Endodermal cell (in vitro differentiated cells): ENCODE results near the gene CIT. TPM values are rescaled to one million over a fixed set of nuclear protein-coding genes. Genes with fewer than 3 reads are reported as not detected.

ENCODE experiments used
- DNase-seq: peaks from one replicate; pipeline ENCODE4 v3.0.0-alpha.2; 2017
- H3K27ac ChIP-seq: 2 replicates; pipeline ENCODE4 v1.5.1; 2013; ENCODE audit warnings: mild to moderate bottlenecking, low read depth, low read length, moderate library complexity
- H3K27me3 ChIP-seq: 2 replicates; pipeline ENCODE4 v1.6.1; 2013; ENCODE audit warnings: mild to moderate bottlenecking, low read length, moderate library complexity; ENCODE audit not compliant: insufficient read depth, control insufficient read depth, poor library complexity, severe bottlenecking
- H3K36me3 ChIP-seq: 2 replicates; pipeline ENCODE4 v1.7.0; 2013; ENCODE audit warnings: mild to moderate bottlenecking, low read length, moderate library complexity; ENCODE audit not compliant: control insufficient read depth, insufficient read depth
- H3K4me1 ChIP-seq: one replicate; pipeline ENCODE4 v1.7.0; 2013; ENCODE audit warnings: low read length; ENCODE audit not compliant: control insufficient read depth, insufficient read depth
- H3K4me3 ChIP-seq: 2 replicates; pipeline ENCODE4 v1.5.1; 2013; ENCODE audit warnings: mild to moderate bottlenecking, low read length, moderate library complexity
- H3K9ac ChIP-seq: 2 replicates; pipeline ENCODE4 v1.6.1; 2013; ENCODE audit warnings: mild to moderate bottlenecking, low read length, moderate library complexity; ENCODE audit not compliant: poor library complexity, severe bottlenecking; ENCODE audit errors: extremely low read depth
- H3K9me3 ChIP-seq: 2 replicates; pipeline ENCODE4 v1.6.1; 2013; ENCODE audit warnings: mild to moderate bottlenecking, low read length, moderate library complexity; ENCODE audit not compliant: control insufficient read depth
- H3K27ac Mint-ChIP-seq: 2 replicates; pipeline ENCODE4 v1.8.0; 2020; ENCODE audit warnings: mixed read lengths
- H3K27me3 Mint-ChIP-seq: 2 replicates; pipeline ENCODE4 v1.8.0; 2021; ENCODE audit warnings: mild to moderate bottlenecking, mixed read lengths; ENCODE audit not compliant: insufficient read depth
- H3K36me3 Mint-ChIP-seq: 2 replicates; pipeline ENCODE4 v1.8.0; 2020; ENCODE audit warnings: low read depth, mixed read lengths
- H3K4me1 Mint-ChIP-seq: 2 replicates; pipeline ENCODE4 v1.8.0; 2020; ENCODE audit warnings: mixed read lengths
- H3K4me3 Mint-ChIP-seq: 2 replicates; pipeline ENCODE4 v1.8.0; 2020; ENCODE audit warnings: mild to moderate bottlenecking, moderate library complexity, mixed read lengths
- H3K9me3 Mint-ChIP-seq: 2 replicates; pipeline ENCODE4 v1.8.0; 2020; ENCODE audit warnings: mild to moderate bottlenecking, mixed read lengths
- WGBS, 2 experiments: methylation state at CpG; one replicate each; pipeline versions ENCODE4 v1.1.5 to v1.1.7; 2013; ENCODE audit warnings: missing lambda C conversion rate in 2 of 2, mixed read lengths in 1 of 2; ENCODE audit not compliant: insufficient coverage in 1 of 2, insufficient read length in 1 of 2; 5-methylcytosine and 5-hydroxymethylcytosine counted together
- total RNA-seq, 2 donors: library from RNA; stranded (reverse); fragmentation: NEBNext Ultra II Directional in 1 of 2; extraction: Animal tissue kit (Norgen Biotek cat#: 25700) in 1 of 2; gene quantifications; 2 replicates in 1 of 2; 3 replicates in 1 of 2; pipeline ENCODE4 v1.2.1, GENCODE V29; 2021
- TF ChIP-seq, protein P1 (sequence below): fragments of 200-600 bp; sonication (generic); conservative IDR thresholded peaks from 2 replicates; pipeline ENCODE4 v1.5.0; 2021; ENCODE audit warnings: antibody characterized with exemption, mild to moderate bottlenecking

The CIT gene
- total RNA-seq, 2 donors from 2014 or later, result 57.3 to 79.1 TPM

- H3K9me3 Mint-ChIP-seq, result no peaks in the 10 kb centered on the region
- no peak overlapping the region for H3K4me3 ChIP-seq
- peaks cover 94% of the 10 kb centered on the region for H3K36me3 Mint-ChIP-seq
- no peaks in the 10 kb centered on the region for H3K27me3 ChIP-seq
- H3K27ac ChIP-seq, result no peak overlapping the region
- no peak for DNase-seq
- TF ChIP-seq, protein P1, sequence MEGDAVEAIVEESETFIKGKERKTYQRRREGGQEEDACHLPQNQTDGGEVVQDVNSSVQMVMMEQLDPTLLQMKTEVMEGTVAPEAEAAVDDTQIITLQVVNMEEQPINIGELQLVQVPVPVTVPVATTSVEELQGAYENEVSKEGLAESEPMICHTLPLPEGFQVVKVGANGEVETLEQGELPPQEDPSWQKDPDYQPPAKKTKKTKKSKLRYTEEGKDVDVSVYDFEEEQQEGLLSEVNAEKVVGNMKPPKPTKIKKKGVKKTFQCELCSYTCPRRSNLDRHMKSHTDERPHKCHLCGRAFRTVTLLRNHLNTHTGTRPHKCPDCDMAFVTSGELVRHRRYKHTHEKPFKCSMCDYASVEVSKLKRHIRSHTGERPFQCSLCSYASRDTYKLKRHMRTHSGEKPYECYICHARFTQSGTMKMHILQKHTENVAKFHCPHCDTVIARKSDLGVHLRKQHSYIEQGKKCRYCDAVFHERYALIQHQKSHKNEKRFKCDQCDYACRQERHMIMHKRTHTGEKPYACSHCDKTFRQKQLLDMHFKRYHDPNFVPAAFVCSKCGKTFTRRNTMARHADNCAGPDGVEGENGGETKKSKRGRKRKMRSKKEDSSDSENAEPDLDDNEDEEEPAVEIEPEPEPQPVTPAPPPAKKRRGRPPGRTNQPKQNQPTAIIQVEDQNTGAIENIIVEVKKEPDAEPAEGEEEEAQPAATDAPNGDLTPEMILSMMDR, result no peak
- 95 to 100% methylated on average over 4 of the region's 4 CpGs for WGBS, 2 experiments
- H3K27me3 Mint-ChIP-seq, result no peaks in the 10 kb centered on the region
- H3K9me3 ChIP-seq, result no peaks in the 10 kb centered on the region
- H3K36me3 ChIP-seq, result peaks cover 97% of the 10 kb centered on the region
- no peaks in the 10 kb centered on the region for H3K4me1 ChIP-seq
- no peak overlapping the region for H3K27ac Mint-ChIP-seq
- peaks cover 31% of the 10 kb centered on the region for H3K4me1 Mint-ChIP-seq
- no peak overlapping the region for H3K9ac ChIP-seq
- H3K4me3 Mint-ChIP-seq, result no peak overlapping the region
Measured at GRCh38 chr12:119674560-119674959, 202.6 kb downstream of the CIT start.

GRCh38 chr12:119673634-119674033 is 203.5 kb downstream of the CIT start:
- WGBS, 2 experiments, result 93 to 96% methylated on average over 5 to 7 of the region's 7 CpGs

DNA sequence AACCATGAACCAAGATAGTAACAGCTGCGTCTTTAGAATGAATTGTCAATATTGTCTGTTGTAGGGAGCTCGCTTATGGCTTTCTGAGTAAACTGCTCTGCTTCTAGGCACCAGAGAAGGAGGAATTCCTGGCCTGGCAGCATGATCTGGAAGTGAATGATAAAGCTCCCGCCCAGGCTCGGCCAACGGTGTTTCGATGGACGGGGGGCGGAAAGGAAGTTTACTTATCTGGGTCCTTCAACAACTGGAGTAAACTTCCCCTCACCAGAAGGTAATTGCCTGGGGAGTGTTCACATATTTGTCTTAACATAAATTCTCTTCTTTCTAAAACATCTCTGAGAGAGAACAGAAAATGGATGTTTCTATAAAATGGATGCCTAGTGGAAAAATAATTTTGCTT is 204.9 kb downstream of the CIT start:
- H3K9ac ChIP-seq, result no peak overlapping the region
- 94 to 97% methylated on average over 6 to 8 of the region's 8 CpGs for WGBS, 2 experiments
- H3K27me3 ChIP-seq, result no peaks in the 10 kb centered on the region
- peaks cover under 1% of the 10 kb centered on the region for H3K4me1 ChIP-seq
- H3K27me3 Mint-ChIP-seq, result no peaks in the 10 kb centered on the region
- no peaks in the 10 kb centered on the region for H3K9me3 Mint-ChIP-seq
- H3K27ac ChIP-seq, result no peak overlapping the region
- TF ChIP-seq, protein P1, result no peak
- no peak overlapping the region for H3K4me3 ChIP-seq
- H3K36me3 Mint-ChIP-seq, result peaks cover 75% of the 10 kb centered on the region
- H3K4me1 Mint-ChIP-seq, result peaks cover 26% of the 10 kb centered on the region
- peaks cover 74% of the 10 kb centered on the region for H3K36me3 ChIP-seq
- no peak overlapping the region for H3K27ac Mint-ChIP-seq
- no peaks in the 10 kb centered on the region for H3K9me3 ChIP-seq
- no peak for DNase-seq
- H3K4me3 Mint-ChIP-seq, result no peak overlapping the region

More at GRCh38 chr12:119673634-119674033, 203.5 kb downstream of the CIT start:
- Histone ChIP-seq H3K27ac (no peak overlapping the region), H3K9me3 (no peaks in the 10 kb centered on the region), H3K27me3 (no peaks in the 10 kb centered on the region), H3K9ac (no peak overlapping the region), H3K36me3 (peaks cover 87% of the 10 kb centered on the region), H3K4me1 (no peaks in the 10 kb centered on the region), H3K4me3 (no peak overlapping the region)
- H3K4me1 Mint-ChIP-seq, result peaks cover 23% of the 10 kb centered on the region
- H3K27ac Mint-ChIP-seq, result no peak overlapping the region
- no peaks in the 10 kb centered on the region for H3K9me3 Mint-ChIP-seq
- no peak for DNase-seq
- H3K36me3 Mint-ChIP-seq, result peaks cover 88% of the 10 kb centered on the region
- TF ChIP-seq, protein P1, result no peak
- no peak overlapping the region for H3K4me3 Mint-ChIP-seq
- no peaks in the 10 kb centered on the region for H3K27me3 Mint-ChIP-seq
